ENCODE data around the gene NUFIP2. TPM values are rescaled to one million over a fixed set of nuclear protein-coding genes. Genes with fewer than 3 reads are reported as not detected.

NUFIP2 gene, protein sequence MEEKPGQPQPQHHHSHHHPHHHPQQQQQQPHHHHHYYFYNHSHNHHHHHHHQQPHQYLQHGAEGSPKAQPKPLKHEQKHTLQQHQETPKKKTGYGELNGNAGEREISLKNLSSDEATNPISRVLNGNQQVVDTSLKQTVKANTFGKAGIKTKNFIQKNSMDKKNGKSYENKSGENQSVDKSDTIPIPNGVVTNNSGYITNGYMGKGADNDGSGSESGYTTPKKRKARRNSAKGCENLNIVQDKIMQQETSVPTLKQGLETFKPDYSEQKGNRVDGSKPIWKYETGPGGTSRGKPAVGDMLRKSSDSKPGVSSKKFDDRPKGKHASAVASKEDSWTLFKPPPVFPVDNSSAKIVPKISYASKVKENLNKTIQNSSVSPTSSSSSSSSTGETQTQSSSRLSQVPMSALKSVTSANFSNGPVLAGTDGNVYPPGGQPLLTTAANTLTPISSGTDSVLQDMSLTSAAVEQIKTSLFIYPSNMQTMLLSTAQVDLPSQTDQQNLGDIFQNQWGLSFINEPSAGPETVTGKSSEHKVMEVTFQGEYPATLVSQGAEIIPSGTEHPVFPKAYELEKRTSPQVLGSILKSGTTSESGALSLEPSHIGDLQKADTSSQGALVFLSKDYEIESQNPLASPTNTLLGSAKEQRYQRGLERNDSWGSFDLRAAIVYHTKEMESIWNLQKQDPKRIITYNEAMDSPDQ
- 10 to 100 TPM; 45.4 to 76.6 TPM for total RNA-seq

DNA sequence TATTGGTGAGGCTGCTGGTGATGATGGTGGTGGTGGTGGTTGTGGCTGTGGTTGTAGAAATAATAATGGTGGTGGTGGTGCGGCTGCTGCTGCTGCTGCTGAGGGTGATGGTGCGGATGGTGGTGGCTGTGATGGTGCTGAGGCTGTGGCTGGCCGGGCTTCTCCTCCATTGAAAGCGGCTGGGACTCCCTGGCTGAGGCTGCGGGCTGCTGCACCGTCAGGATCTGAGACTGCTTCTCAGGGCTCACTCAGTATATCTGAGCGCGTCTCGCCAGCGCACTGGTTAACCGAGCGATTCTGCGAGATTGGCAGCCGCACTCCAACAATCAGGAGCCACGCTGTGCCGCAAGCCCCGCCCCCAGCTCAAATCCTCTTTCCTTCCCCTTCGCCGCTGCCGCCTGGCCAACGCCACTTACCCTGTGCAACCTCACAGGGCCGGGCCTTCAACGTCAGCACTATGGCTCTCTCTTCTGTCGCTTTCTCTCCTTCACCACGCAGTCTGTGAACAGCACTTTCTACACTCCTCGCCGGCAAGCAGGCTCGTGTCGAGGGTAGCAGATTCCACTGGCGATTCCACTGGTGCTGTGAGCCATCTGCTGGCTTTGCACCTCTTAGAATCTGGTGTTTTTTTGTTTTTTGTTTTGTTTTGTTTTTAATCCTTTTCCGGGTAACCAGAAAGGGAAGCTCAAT lies at the start of gene NUFIP2:
NUFIP2 (minus strand) TSS at position 259 of the 690 bp plus-strand sequence; CDS start at position 170, 89 bp downstream.

GRCh38 chr17:29246628-29247027 lies 47.3 kb downstream of the NUFIP2 start, which contains the start of gene CRYBA1:
Gene CRYBA1, plus strand, starts transcription at chr17:29246859. Its CDS starts 5 bp downstream, at chr17:29246864.

Other genes with a start within 250 kb of the NUFIP2 start
- 10 to 100 TPM; 45.6 to 46.5 TPM for gene MYO18A, start 113.8 kb downstream of the NUFIP2 start, total RNA-seq
- not detected for gene CRYBA1, start 47.3 kb downstream of the NUFIP2 start, total RNA-seq
- gene TAOK1, start 96.2 kb upstream of the NUFIP2 start, total RNA-seq = 10 to 100 TPM; 43.4 to 44.6 TPM

All from melanocyte of skin (primary cell).